IMR-90 (cell line): ENCODE data around the gene ZNF385B. TPM values are rescaled to one million over a fixed set of nuclear protein-coding genes. Genes with fewer than 3 reads are reported as not detected.
A peak's percentile ranks its signal among the peaks of the same experiment; 100 is the strongest.

ENCODE experiments used
- ATAC-seq: fragments of 200-7000 bp; cut with Tn5 transposase; 2 replicates; pipeline ENCODE4 v1.9.1; 2020; ENCODE audit warnings: low read depth, mild to moderate bottlenecking, moderate library complexity
- BruUV-seq: library from RNA; stranded (reverse); fragments of 400-500 nt; replicated peaks from 2 replicates; lab custom pipeline; 2021; lab: Mats Ljungman, UMichigan
- CTCF ChIA-PET: fragments of 300-600 bp; formaldehyde crosslinking; extraction: SDS; loops from one replicate; lab custom pipeline; 2021; ENCODE audit warnings: antibody characterized with exemption; lab: Yijun Ruan, JAX
- POLR2A ChIA-PET: fragments of 300-600 bp; sonication (Branson Sonifier 250); formaldehyde crosslinking; loops from one replicate; lab custom pipeline; 2022; ENCODE audit warnings: antibody characterized with exemption; ENCODE audit not compliant: unreplicated experiment; lab: Charles Lee
- DNase-seq: peaks from one replicate; pipeline ENCODE4 v3.0.0; 2013
- H2AFZ ChIP-seq: replicated peaks from 2 replicates; pipeline ENCODE3; 2013; ENCODE audit warnings: low read length, mild to moderate bottlenecking; ENCODE audit not compliant: poor library complexity
- H2AK5ac ChIP-seq: 2 replicates; pipeline ENCODE4 v1.6.1; 2013; ENCODE audit warnings: low read depth, low read length, inconsistent platforms
- H2AK9ac ChIP-seq: replicated peaks from 2 replicates; pipeline ENCODE3; 2013; ENCODE audit warnings: mild to moderate bottlenecking, low read depth, low read length, moderate library complexity; ENCODE audit not compliant: poor library complexity
- H2BK120ac ChIP-seq: 2 replicates; pipeline ENCODE4 v1.6.1; 2013; ENCODE audit warnings: low read depth, low read length, inconsistent platforms
- H2BK15ac ChIP-seq: 3 replicates; pipeline ENCODE4 v1.6.1; 2013; ENCODE audit warnings: low read depth, low read length, inconsistent platforms
- H2BK20ac ChIP-seq: 2 replicates; pipeline ENCODE4 v1.6.1; 2013; ENCODE audit warnings: low read depth, mild to moderate bottlenecking, inconsistent platforms, low read length, moderate library complexity
- H2BK5ac ChIP-seq: 2 replicates; pipeline ENCODE4 v1.6.1; 2013; ENCODE audit warnings: mild to moderate bottlenecking, low read depth, low read length, inconsistent platforms; ENCODE audit not compliant: poor library complexity, severe bottlenecking
- H3K14ac ChIP-seq: replicated peaks from 2 replicates; pipeline ENCODE4 v1.6.1; 2013; ENCODE audit warnings: low read depth, low read length, inconsistent platforms
- H3K18ac ChIP-seq: 2 replicates; pipeline ENCODE4 v1.6.1; 2013; ENCODE audit warnings: low read depth, low read length, control low read depth
- H3K23ac ChIP-seq: 2 replicates; pipeline ENCODE4 v1.6.1; 2013; ENCODE audit warnings: low read depth, low read length, inconsistent platforms
- H3K27ac ChIP-seq: 2 replicates; pipeline ENCODE4 v1.5.1; 2013; ENCODE audit warnings: mild to moderate bottlenecking, control low read depth, low read length; ENCODE audit not compliant: insufficient read depth
- H3K27me3 ChIP-seq: 2 replicates; pipeline ENCODE4 v1.6.1; 2013; ENCODE audit warnings: low read length; ENCODE audit not compliant: control insufficient read depth, insufficient read depth
- H3K36me3 ChIP-seq: 2 replicates; pipeline ENCODE4 v1.6.1; 2013; ENCODE audit warnings: low read length, mixed read lengths; ENCODE audit not compliant: control insufficient read depth, insufficient read depth
- H3K4ac ChIP-seq: 2 replicates; pipeline ENCODE4 v1.6.1; 2013; ENCODE audit warnings: low read depth, low read length, inconsistent platforms
- H3K4me1 ChIP-seq: 2 replicates; pipeline ENCODE4 v1.6.1; 2013; ENCODE audit warnings: low read length, mixed read lengths; ENCODE audit not compliant: control insufficient read depth, insufficient read depth
- H3K4me2 ChIP-seq: 2 replicates; pipeline ENCODE4 v1.6.1; 2013; ENCODE audit warnings: low read depth, mild to moderate bottlenecking, control low read depth, low read length, moderate library complexity
- H3K4me3 ChIP-seq: 2 replicates; pipeline ENCODE4 v1.5.1; 2013; ENCODE audit warnings: low read depth, mild to moderate bottlenecking, control low read depth, low read length, moderate library complexity; ENCODE audit not compliant: insufficient read depth
- H3K56ac ChIP-seq: 2 replicates; pipeline ENCODE4 v1.6.1; 2013; ENCODE audit warnings: low read length, inconsistent platforms; ENCODE audit not compliant: insufficient read depth; ENCODE audit errors: extremely low read depth
- H3K79me1 ChIP-seq, 2 experiments: 2 replicates each; pipeline ENCODE4 v1.6.1; 2013; ENCODE audit warnings: low read length in 2 of 2, inconsistent platforms in 1 of 2, low read depth in 1 of 2
- H3K9ac ChIP-seq: 2 replicates; pipeline ENCODE4 v1.6.1; 2013; ENCODE audit warnings: low read depth, low read length, control low read depth
- H3K9me1 ChIP-seq: 2 replicates; pipeline ENCODE4 v1.6.1; 2013; ENCODE audit warnings: low read length, inconsistent platforms; ENCODE audit not compliant: insufficient read depth
- H3K9me3 ChIP-seq: 2 replicates; pipeline ENCODE4 v1.6.1; 2013; ENCODE audit warnings: low read length; ENCODE audit not compliant: control insufficient read depth, insufficient read depth
- H4K20me1 ChIP-seq: 2 replicates; pipeline ENCODE4 v1.6.1; 2013; ENCODE audit warnings: low read length, inconsistent platforms; ENCODE audit not compliant: insufficient read depth
- H4K5ac ChIP-seq: 2 replicates; pipeline ENCODE4 v1.6.1; 2013; ENCODE audit warnings: mild to moderate bottlenecking, low read depth, low read length, control low read depth
- H4K8ac ChIP-seq, 2 experiments: 2 replicates each; pipeline ENCODE4 v1.6.1; 2013; ENCODE audit warnings: low read depth in 2 of 2, low read length in 2 of 2, control low read depth in 1 of 2, inconsistent platforms in 1 of 2
- H4K91ac ChIP-seq: 2 replicates; pipeline ENCODE4 v1.6.1; 2013; ENCODE audit warnings: low read depth, low read length, inconsistent platforms; ENCODE audit not compliant: insufficient read depth
- CHD1 ChIP-seq: IDR thresholded peaks from 2 replicates; pipeline ENCODE4 v1.6.1; 2012; ENCODE audit warnings: low read depth, low read length, improper control_type of control experiment
- MAZ ChIP-seq: IDR thresholded peaks from 2 replicates; pipeline ENCODE4 v1.6.1; 2012; ENCODE audit warnings: low read depth, mild to moderate bottlenecking, low read length, improper control_type of control experiment, moderate library complexity, borderline replicate concordance
- MXI1 ChIP-seq: IDR thresholded peaks from 2 replicates; pipeline ENCODE4 v1.6.1; 2012; ENCODE audit warnings: low read depth, mild to moderate bottlenecking, low read length, moderate library complexity, borderline replicate concordance
- NFE2L2 ChIP-seq: fragments of 150-350 bp; IDR thresholded peaks from 2 replicates; pipeline ENCODE4 v1.6.1; 2016; ENCODE audit warnings: low read depth, mild to moderate bottlenecking, low read length
- RAD21 ChIP-seq: IDR thresholded peaks from 2 replicates; pipeline ENCODE4 v1.6.1; 2012; ENCODE audit warnings: low read length, improper control_type of control experiment
- WGBS, 2 experiments: methylation state at CpG; one replicate each; pipeline versions ENCODE4 v1.1.5 to v1.1.7; 2013; ENCODE audit warnings: missing lambda C conversion rate in 2 of 2; ENCODE audit not compliant: insufficient read length in 1 of 2; ENCODE audit errors: extremely low coverage in 2 of 2; 5-methylcytosine and 5-hydroxymethylcytosine counted together
- dilution Hi-C: fragments of 300-500 bp; cut with HindIII; formaldehyde crosslinking; loops from one replicate; pipeline ENCODE4 v1.14.3; 2018; ENCODE audit warnings: low sequenced_read_pairs; ENCODE audit not compliant: unreplicated experiment
- in situ Hi-C: fragments of 300-500 bp; cut with MboI; formaldehyde crosslinking; loops from 3 replicates; pipeline ENCODE4 v1.14.3; 2019; ENCODE audit warnings: low sequenced_read_pairs, inconsistent platforms, mixed read lengths
- intact Hi-C: fragments of 100-400 bp; cut with micrococcal nuclease; formaldehyde crosslinking; loops from 2 replicates; pipeline ENCODE4 v1.10.0; 2022
- polyA plus RNA-seq, 3 experiments: library from polyadenylated mRNA; depleted of rRNA; stranded (reverse); fragments of >200 nt; gene quantifications; 2 replicates each; pipeline ENCODE4 v1.2.3, GENCODE V29; 2012; ENCODE audit warnings: low replicate concordance in 1 of 3
- total RNA-seq: library from RNA; depleted of rRNA; stranded (reverse); fragments of >200 nt; gene quantifications from 2 replicates; pipeline ENCODE4 v1.2.3, GENCODE V29; 2012
- TF ChIP-seq, protein P1 (sequence below): conservative IDR thresholded peaks from 2 replicates; pipeline ENCODE4 v1.5.1; 2012; ENCODE audit warnings: mild to moderate bottlenecking, low read depth, low read length, improper control_type of control experiment

ZNF385B gene
- total and polyA plus RNA-seq, 2 of the 4 experiments (the other 2 are of a cell fraction), result not detected

DNA sequence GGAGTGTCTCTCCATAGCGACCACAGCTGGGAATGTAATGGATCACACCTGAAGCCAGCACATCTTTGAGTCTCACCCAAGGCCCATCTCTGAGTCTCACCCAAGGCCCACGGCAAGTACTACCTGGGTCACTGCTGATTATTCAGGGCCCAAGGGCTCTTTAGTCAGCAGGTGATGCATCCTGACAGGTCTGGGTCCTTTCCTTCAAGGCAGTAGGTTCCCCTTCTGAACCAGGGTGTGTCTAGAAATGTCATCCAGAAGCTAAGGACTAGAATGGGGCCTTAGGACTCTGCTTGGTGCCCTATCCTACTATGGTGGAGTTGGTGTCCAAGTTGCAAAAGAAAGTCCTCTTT is 248.1 kb downstream of the ZNF385B start:
- Histone ChIP-seq H3K79me1 (peaks cover 0 to 4% of the 10 kb centered on the region in 2 experiments; a peak in 1 of 4 replicates), H3K56ac (no peak overlapping the region), H2BK20ac (peak overlapping the region; percentile 84), H3K23ac (peak overlapping the region; percentile 68), H3K27me3 (no peaks in the 10 kb centered on the region), H3K9me3 (no peaks in the 10 kb centered on the region), H2BK120ac (peak overlapping the region; percentile 72), H3K4ac (peak overlapping the region; percentile 82), H2BK5ac (peak overlapping the region; percentile 52), H4K8ac (peak overlapping the region; percentile 29 to 56; a peak in 3 of 4 replicates), H3K36me3 (no peaks in the 10 kb centered on the region), H4K5ac (peak overlapping the region; percentile 19; the same call in 1 of the 2 replicates), H3K4me1 (peaks cover 17% of the 10 kb centered on the region), H3K9me1 (peaks cover 20% of the 10 kb centered on the region), H3K27ac (no peak overlapping the region), H3K9ac (no peak overlapping the region), H4K91ac (peak overlapping the region; percentile 86), H2AK5ac (peak overlapping the region; percentile 77; the same call in 1 of the 2 replicates), H4K20me1 (no peaks in the 10 kb centered on the region), H2AK9ac (peak overlapping the region; percentile 62), H3K18ac (peak overlapping the region; percentile 26; the same call in 1 of the 2 replicates), H3K14ac (peak overlapping the region; percentile 81), H2AFZ (peak overlapping the region; percentile 53), H3K4me3 (no peak overlapping the region), H3K4me2 (peak overlapping the region; percentile 18; the same call in 1 of the 2 replicates), H2BK15ac (peak overlapping the region; percentile 29; the same call in 2 of the 3 replicates)
- no peak for TF ChIP-seq CHD1
- no peak for TF ChIP-seq MAZ
- TF ChIP-seq RAD21, result no peak
- no peak for TF ChIP-seq MXI1
- TF ChIP-seq, protein P1, sequence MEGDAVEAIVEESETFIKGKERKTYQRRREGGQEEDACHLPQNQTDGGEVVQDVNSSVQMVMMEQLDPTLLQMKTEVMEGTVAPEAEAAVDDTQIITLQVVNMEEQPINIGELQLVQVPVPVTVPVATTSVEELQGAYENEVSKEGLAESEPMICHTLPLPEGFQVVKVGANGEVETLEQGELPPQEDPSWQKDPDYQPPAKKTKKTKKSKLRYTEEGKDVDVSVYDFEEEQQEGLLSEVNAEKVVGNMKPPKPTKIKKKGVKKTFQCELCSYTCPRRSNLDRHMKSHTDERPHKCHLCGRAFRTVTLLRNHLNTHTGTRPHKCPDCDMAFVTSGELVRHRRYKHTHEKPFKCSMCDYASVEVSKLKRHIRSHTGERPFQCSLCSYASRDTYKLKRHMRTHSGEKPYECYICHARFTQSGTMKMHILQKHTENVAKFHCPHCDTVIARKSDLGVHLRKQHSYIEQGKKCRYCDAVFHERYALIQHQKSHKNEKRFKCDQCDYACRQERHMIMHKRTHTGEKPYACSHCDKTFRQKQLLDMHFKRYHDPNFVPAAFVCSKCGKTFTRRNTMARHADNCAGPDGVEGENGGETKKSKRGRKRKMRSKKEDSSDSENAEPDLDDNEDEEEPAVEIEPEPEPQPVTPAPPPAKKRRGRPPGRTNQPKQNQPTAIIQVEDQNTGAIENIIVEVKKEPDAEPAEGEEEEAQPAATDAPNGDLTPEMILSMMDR, result no peak
- no peak for TF ChIP-seq NFE2L2
- intact Hi-C loops (loop anchor here (5.0 kb wide), 1 partner anchor 134 kb away; no protein-coding TSS in a partner anchor), in situ Hi-C loops (no loop called here), dilution Hi-C loops (no loop called here)
- ATAC-seq (no peak), DNase-seq (no peak)
- BruUV-seq, result no TSS peak
- WGBS, 2 experiments, result 100% methylated on average over 1 of the region's 2 CpGs; no CpG with 5 or more reads in 1 of the 2 experiments
- ChIA-PET POLR2A (no interaction called here), CTCF (interaction anchor here (0.8 kb wide), 1 partner anchor 140 kb away, joined by 3 read pairs; no protein-coding TSS in a partner anchor)
